Neural progenitor cell (in vitro differentiated cells): Measurements from ENCODE around the gene RAD52. TPM values are rescaled to one million over a fixed set of nuclear protein-coding genes. Genes with fewer than 3 reads are reported as not detected.

Experiments
- DNase-seq: peaks from one replicate; pipeline ENCODE4 v3.0.0-alpha.2; 2016; ENCODE audit warnings: low spot score
- H2AFZ ChIP-seq: fragments of 200-600 bp; sonication (generic); replicated peaks from 2 replicates; pipeline ENCODE4 v1.6.1; 2016; ENCODE audit warnings: antibody characterized with exemption
- H3F3A ChIP-seq: fragments of 200-600 bp; sonication (generic); 2 replicates; pipeline ENCODE4 v1.6.1; 2016; ENCODE audit warnings: antibody characterized with exemption, low read depth
- H3K27ac ChIP-seq: fragments of 200-600 bp; sonication (generic); 2 replicates; pipeline ENCODE4 v1.5.1; 2016; ENCODE audit warnings: mild to moderate bottlenecking
- H3K27me3 ChIP-seq: fragments of 200-600 bp; sonication (generic); 2 replicates; pipeline ENCODE4 v1.6.1; 2016; ENCODE audit warnings: mild to moderate bottlenecking, moderate library complexity
- H3K36me3 ChIP-seq: fragments of 200-600 bp; sonication (generic); 2 replicates; pipeline ENCODE4 v1.5.1; 2016
- H3K4me1 ChIP-seq: fragments of 200-600 bp; sonication (generic); 2 replicates; pipeline ENCODE4 v1.6.1; 2016; ENCODE audit warnings: mixed run types
- H3K4me2 ChIP-seq: fragments of 200-600 bp; sonication (generic); 2 replicates; pipeline ENCODE4 v1.6.1; 2016
- H3K4me3 ChIP-seq: fragments of 200-600 bp; sonication (generic); 2 replicates; pipeline ENCODE4 v1.5.1; 2016
- H3K79me2 ChIP-seq: fragments of 200-600 bp; sonication (generic); 2 replicates; pipeline ENCODE4 v1.6.1; 2016; ENCODE audit warnings: low read depth
- H3K9ac ChIP-seq: fragments of 200-600 bp; sonication (generic); 2 replicates; pipeline ENCODE4 v1.6.1; 2016
- H3K9me3 ChIP-seq: fragments of 200-600 bp; sonication (generic); 2 replicates; pipeline ENCODE4 v1.5.1; 2016; ENCODE audit warnings: low read depth
- H4K20me1 ChIP-seq: fragments of 200-600 bp; sonication (generic); 2 replicates; pipeline ENCODE4 v1.6.1; 2016; ENCODE audit warnings: low read depth
- H3K27ac Mint-ChIP-seq: 3 replicates; pipeline ENCODE4 v1.8.0; 2021; ENCODE audit warnings: mixed read lengths
- H3K27me3 Mint-ChIP-seq: 2 replicates; pipeline ENCODE4 v1.8.0; 2022; ENCODE audit warnings: low read depth, mild to moderate bottlenecking, inconsistent platforms, moderate library complexity, mixed read lengths; ENCODE audit not compliant: insufficient read depth
- H3K36me3 Mint-ChIP-seq: 3 replicates; pipeline ENCODE4 v1.8.0; 2021; ENCODE audit warnings: mixed read lengths
- H3K4me1 Mint-ChIP-seq: 3 replicates; pipeline ENCODE4 v1.8.0; 2021; ENCODE audit warnings: mixed read lengths
- H3K4me3 Mint-ChIP-seq: 3 replicates; pipeline ENCODE4 v1.8.0; 2021; ENCODE audit warnings: mild to moderate bottlenecking, moderate library complexity, mixed read lengths
- H3K9me3 Mint-ChIP-seq: 3 replicates; pipeline ENCODE4 v1.8.0; 2020; ENCODE audit warnings: mixed read lengths
- EZH2 ChIP-seq: fragments of 200-600 bp; sonication (generic); IDR thresholded peaks from 2 replicates; pipeline ENCODE4 v1.6.1; 2017; ENCODE audit warnings: antibody characterized with exemption, mild to moderate bottlenecking, moderate library complexity
- EZH2phosphoT487 ChIP-seq: fragments of 200-600 bp; sonication (generic); IDR thresholded peaks from 2 replicates; pipeline ENCODE4 v1.6.1; 2017; ENCODE audit warnings: antibody characterized with exemption
- total RNA-seq: library from RNA; depleted of rRNA; stranded (reverse); fragments of >200 nt; gene quantifications from 2 replicates; pipeline ENCODE4 v1.2.3, GENCODE V29; 2015; ENCODE audit warnings: low replicate concordance
- TF ChIP-seq, protein P1 (sequence below): fragments of 200-600 bp; sonication (generic); IDR thresholded peaks from 2 replicates; pipeline ENCODE4 v1.5.1; 2017; ENCODE audit warnings: antibody characterized with exemption, mild to moderate bottlenecking

Gene RAD52
- total RNA-seq, 1 donor from 2014 or later, result 43.4 TPM

DNA sequence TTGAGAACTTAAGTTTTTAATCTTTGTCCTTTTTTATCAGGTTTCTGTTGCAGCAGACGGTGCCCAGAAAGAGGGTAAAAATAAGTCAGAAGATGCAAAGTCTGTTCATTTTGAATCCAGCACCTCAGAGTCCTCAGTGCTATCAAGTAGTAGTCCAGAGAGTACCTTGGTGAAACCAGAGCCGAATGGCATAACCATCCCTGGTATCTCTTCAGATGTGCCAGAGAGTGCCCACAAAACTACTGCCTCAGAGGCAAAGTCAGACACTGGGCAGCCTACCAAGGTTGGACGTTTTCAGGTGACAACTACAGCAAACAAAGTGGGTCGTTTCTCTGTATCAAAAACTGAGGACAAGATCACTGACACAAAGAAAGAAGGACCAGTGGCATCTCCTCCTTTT, 53.5 kb downstream of the RAD52 start:
- DNase-seq, result no peak
- TF ChIP-seq EZH2phosphoT487, result no peak
- no peak for TF ChIP-seq EZH2
- TF ChIP-seq, protein P1, sequence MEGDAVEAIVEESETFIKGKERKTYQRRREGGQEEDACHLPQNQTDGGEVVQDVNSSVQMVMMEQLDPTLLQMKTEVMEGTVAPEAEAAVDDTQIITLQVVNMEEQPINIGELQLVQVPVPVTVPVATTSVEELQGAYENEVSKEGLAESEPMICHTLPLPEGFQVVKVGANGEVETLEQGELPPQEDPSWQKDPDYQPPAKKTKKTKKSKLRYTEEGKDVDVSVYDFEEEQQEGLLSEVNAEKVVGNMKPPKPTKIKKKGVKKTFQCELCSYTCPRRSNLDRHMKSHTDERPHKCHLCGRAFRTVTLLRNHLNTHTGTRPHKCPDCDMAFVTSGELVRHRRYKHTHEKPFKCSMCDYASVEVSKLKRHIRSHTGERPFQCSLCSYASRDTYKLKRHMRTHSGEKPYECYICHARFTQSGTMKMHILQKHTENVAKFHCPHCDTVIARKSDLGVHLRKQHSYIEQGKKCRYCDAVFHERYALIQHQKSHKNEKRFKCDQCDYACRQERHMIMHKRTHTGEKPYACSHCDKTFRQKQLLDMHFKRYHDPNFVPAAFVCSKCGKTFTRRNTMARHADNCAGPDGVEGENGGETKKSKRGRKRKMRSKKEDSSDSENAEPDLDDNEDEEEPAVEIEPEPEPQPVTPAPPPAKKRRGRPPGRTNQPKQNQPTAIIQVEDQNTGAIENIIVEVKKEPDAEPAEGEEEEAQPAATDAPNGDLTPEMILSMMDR, result no peak
- H3K27ac Mint-ChIP-seq, result no peak overlapping the region
- no peaks in the 10 kb centered on the region for H3K27me3 Mint-ChIP-seq
- Histone ChIP-seq H3K27me3 (no peaks in the 10 kb centered on the region), H3K36me3 (peaks cover 8% of the 10 kb centered on the region), H3K9me3 (no peaks in the 10 kb centered on the region), H3K79me2 (no peaks in the 10 kb centered on the region), H3K4me2 (no peak overlapping the region), H3K4me1 (no peaks in the 10 kb centered on the region), H4K20me1 (peaks cover 4% of the 10 kb centered on the region), H2AFZ (no peak overlapping the region), H3K27ac (no peak overlapping the region), H3K4me3 (no peak overlapping the region), H3K9ac (no peak overlapping the region), H3F3A (no peaks in the 10 kb centered on the region)
- H3K4me3 Mint-ChIP-seq, result no peak overlapping the region
- peaks cover 24% of the 10 kb centered on the region for H3K36me3 Mint-ChIP-seq
- no peaks in the 10 kb centered on the region for H3K9me3 Mint-ChIP-seq
- peaks cover 7% of the 10 kb centered on the region for H3K4me1 Mint-ChIP-seq

DNA sequence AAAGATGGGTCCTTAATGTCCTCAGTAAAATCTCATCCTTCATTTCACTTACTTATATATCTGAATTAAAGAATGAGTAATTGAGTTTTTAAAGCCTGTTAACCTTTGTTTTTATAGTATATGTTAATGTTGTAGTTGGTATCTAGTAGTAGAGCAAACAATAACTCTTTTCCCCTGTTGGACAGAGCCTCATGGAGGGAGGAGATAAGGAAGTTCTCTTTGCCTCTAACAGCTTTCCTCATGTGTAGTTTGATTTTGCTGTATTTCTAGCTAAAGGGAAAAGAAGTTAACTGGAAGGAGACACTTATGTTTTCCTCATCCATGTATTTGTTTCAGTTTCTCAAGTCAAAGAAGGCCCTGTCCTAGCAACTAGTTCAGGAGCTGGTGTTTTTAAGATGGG, 55.3 kb downstream of the RAD52 start:
- no peaks in the 10 kb centered on the region for H3K9me3 Mint-ChIP-seq
- H3K4me1 ChIP-seq, result no peaks in the 10 kb centered on the region

GRCh38 chr12:886206-886605, 63.3 kb downstream of the RAD52 start:
- Histone ChIP-seq H4K20me1 (no peaks in the 10 kb centered on the region), H3K36me3 (peaks cover 54% of the 10 kb centered on the region)

More for the DNA sequence above, 55.3 kb downstream of the RAD52 start:
- no peaks in the 10 kb centered on the region for H3K9me3 ChIP-seq
- Mint-ChIP-seq H3K4me1 (peaks cover 7% of the 10 kb centered on the region), H3K27me3 (no peaks in the 10 kb centered on the region), H3K4me3 (no peak overlapping the region), H3K36me3 (peaks cover 19% of the 10 kb centered on the region), H3K27ac (no peak overlapping the region)
- H2AFZ ChIP-seq, result no peak overlapping the region
- no peak overlapping the region for H3K27ac ChIP-seq
- no peak overlapping the region for H3K9ac ChIP-seq
- TF ChIP-seq EZH2phosphoT487, result no peak
- TF ChIP-seq, protein P1, result no peak
- TF ChIP-seq EZH2, result no peak
- peaks cover 4% of the 10 kb centered on the region for H4K20me1 ChIP-seq
- no peak overlapping the region for H3K4me3 ChIP-seq
- H3K36me3 ChIP-seq, result peaks cover 15% of the 10 kb centered on the region
- H3F3A ChIP-seq, result no peaks in the 10 kb centered on the region
- no peak for DNase-seq
- H3K79me2 ChIP-seq, result no peaks in the 10 kb centered on the region
- no peaks in the 10 kb centered on the region for H3K27me3 ChIP-seq
- H3K4me2 ChIP-seq, result no peak overlapping the region

More at GRCh38 chr12:886206-886605, 63.3 kb downstream of the RAD52 start:
- Histone ChIP-seq H3K4me2 (no peak overlapping the region), H2AFZ (no peak overlapping the region), H3K4me1 (no peaks in the 10 kb centered on the region), H3K9ac (no peak overlapping the region), H3K79me2 (no peaks in the 10 kb centered on the region), H3K4me3 (no peak overlapping the region), H3F3A (peaks cover 3% of the 10 kb centered on the region), H3K27ac (no peak overlapping the region), H3K27me3 (no peaks in the 10 kb centered on the region), H3K9me3 (no peaks in the 10 kb centered on the region)
- H3K27ac Mint-ChIP-seq, result no peak overlapping the region
- no peaks in the 10 kb centered on the region for H3K9me3 Mint-ChIP-seq
- TF ChIP-seq EZH2, result no peak
- no peak for TF ChIP-seq EZH2phosphoT487
- TF ChIP-seq, protein P1, result no peak
- peaks cover 40% of the 10 kb centered on the region for H3K36me3 Mint-ChIP-seq
- no peak for DNase-seq
- H3K4me3 Mint-ChIP-seq, result no peak overlapping the region
- H3K4me1 Mint-ChIP-seq, result no peaks in the 10 kb centered on the region
- no peaks in the 10 kb centered on the region for H3K27me3 Mint-ChIP-seq
